ENCODE measurements around the gene MED23.

DNA sequence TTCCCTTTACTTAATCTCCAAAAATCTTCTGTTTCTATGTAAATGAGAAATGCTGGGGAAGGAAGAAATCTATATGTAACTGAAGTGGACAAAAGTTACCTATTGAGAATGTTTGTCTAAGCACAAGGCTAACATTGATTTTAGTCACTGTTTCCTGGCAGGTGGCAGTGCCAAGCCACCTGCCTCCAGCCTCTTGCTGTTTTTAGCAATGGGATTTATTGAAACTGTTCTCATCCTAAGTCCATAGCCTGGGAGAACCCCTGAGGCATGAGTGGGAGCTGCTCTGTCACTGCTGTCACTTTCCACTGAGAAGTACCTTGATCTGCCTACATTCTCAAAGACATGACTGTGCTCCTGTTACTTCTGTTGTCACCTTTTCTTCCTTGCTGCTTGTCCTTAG is 23.7 kb upstream of the MED23 start:
- no peak for TF ChIP-seq EP300 (IDR thresholded peaks at IDR 0.05; ENCODE audit: low read length)
- no peak for TF ChIP-seq GATA2 (CRISPR knock-in tag; IDR thresholded peaks at IDR 0.05)
- no peak for TF ChIP-seq ZNF274 (IDR thresholded peaks at IDR 0.05; ENCODE audit: borderline replicate concordance, low read depth, low read length)
- TF ChIP-seq, protein P1, sequence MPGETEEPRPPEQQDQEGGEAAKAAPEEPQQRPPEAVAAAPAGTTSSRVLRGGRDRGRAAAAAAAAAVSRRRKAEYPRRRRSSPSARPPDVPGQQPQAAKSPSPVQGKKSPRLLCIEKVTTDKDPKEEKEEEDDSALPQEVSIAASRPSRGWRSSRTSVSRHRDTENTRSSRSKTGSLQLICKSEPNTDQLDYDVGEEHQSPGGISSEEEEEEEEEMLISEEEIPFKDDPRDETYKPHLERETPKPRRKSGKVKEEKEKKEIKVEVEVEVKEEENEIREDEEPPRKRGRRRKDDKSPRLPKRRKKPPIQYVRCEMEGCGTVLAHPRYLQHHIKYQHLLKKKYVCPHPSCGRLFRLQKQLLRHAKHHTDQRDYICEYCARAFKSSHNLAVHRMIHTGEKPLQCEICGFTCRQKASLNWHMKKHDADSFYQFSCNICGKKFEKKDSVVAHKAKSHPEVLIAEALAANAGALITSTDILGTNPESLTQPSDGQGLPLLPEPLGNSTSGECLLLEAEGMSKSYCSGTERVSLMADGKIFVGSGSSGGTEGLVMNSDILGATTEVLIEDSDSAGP (CRISPR knock-in tag; IDR thresholded peaks at IDR 0.05), result no peak
- TF ChIP-seq, protein P2, sequence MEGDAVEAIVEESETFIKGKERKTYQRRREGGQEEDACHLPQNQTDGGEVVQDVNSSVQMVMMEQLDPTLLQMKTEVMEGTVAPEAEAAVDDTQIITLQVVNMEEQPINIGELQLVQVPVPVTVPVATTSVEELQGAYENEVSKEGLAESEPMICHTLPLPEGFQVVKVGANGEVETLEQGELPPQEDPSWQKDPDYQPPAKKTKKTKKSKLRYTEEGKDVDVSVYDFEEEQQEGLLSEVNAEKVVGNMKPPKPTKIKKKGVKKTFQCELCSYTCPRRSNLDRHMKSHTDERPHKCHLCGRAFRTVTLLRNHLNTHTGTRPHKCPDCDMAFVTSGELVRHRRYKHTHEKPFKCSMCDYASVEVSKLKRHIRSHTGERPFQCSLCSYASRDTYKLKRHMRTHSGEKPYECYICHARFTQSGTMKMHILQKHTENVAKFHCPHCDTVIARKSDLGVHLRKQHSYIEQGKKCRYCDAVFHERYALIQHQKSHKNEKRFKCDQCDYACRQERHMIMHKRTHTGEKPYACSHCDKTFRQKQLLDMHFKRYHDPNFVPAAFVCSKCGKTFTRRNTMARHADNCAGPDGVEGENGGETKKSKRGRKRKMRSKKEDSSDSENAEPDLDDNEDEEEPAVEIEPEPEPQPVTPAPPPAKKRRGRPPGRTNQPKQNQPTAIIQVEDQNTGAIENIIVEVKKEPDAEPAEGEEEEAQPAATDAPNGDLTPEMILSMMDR (IDR thresholded peaks at IDR 0.05 in 2 of 3, conservative IDR thresholded peaks at IDR 0.05 in 1 of 3; ENCODE audit: insufficient read depth in 2 of 3, low read depth in 1 of 3, low read length in 3 of 3), result no peak
- TF ChIP-seq, protein P3, sequence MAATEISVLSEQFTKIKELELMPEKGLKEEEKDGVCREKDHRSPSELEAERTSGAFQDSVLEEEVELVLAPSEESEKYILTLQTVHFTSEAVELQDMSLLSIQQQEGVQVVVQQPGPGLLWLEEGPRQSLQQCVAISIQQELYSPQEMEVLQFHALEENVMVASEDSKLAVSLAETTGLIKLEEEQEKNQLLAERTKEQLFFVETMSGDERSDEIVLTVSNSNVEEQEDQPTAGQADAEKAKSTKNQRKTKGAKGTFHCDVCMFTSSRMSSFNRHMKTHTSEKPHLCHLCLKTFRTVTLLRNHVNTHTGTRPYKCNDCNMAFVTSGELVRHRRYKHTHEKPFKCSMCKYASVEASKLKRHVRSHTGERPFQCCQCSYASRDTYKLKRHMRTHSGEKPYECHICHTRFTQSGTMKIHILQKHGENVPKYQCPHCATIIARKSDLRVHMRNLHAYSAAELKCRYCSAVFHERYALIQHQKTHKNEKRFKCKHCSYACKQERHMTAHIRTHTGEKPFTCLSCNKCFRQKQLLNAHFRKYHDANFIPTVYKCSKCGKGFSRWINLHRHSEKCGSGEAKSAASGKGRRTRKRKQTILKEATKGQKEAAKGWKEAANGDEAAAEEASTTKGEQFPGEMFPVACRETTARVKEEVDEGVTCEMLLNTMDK (IDR thresholded peaks at IDR 0.05; ENCODE audit: borderline replicate concordance, insufficient read depth, low read depth, low read length, poor library complexity, severe bottlenecking), result no peak
- no peak for TF ChIP-seq ZNF780A (CRISPR knock-in tag; IDR thresholded peaks at IDR 0.05)
